ENCODE results near the gene SFMBT2.
A peak's percentile ranks its signal among the peaks of the same experiment; 100 is the strongest.

Gene SFMBT2

GRCh38 chr10:7417103-7417623 lies 6.3 kb upstream of the SFMBT2 start:
- no peak for DNase-seq (ENCODE audit: extremely low spot score)
- ChIA-PET POLR2A (no interaction called here), CTCF (interaction anchor here (1.0 to 1.1 kb wide), 2 partner anchors 20 to 499 kb away, joined by 3 to 5 read pairs; no protein-coding TSS in a partner anchor)
- TF ChIP-seq LEF1 (IDR thresholded peaks at IDR 0.05; ENCODE audit: borderline replicate concordance) (peak; percentile 85), FOXM1 (IDR thresholded peaks at IDR 0.05; ENCODE audit: borderline replicate concordance) (no peak), ZNF384 (IDR thresholded peaks at IDR 0.05) (no peak), HDGF (IDR thresholded peaks at IDR 0.05; ENCODE audit: borderline replicate concordance) (no peak), BHLHE40 (IDR thresholded peaks at IDR 0.05; ENCODE audit: borderline replicate concordance) (no peak), ELF4 (IDR thresholded peaks at IDR 0.05) (no peak), FOXK2 (IDR thresholded peaks at IDR 0.05) (no peak), SP1 (IDR thresholded peaks at IDR 0.05) (no peak), TARDBP (IDR thresholded peaks at IDR 0.05) (no peak)
- TF ChIP-seq, protein P1, sequence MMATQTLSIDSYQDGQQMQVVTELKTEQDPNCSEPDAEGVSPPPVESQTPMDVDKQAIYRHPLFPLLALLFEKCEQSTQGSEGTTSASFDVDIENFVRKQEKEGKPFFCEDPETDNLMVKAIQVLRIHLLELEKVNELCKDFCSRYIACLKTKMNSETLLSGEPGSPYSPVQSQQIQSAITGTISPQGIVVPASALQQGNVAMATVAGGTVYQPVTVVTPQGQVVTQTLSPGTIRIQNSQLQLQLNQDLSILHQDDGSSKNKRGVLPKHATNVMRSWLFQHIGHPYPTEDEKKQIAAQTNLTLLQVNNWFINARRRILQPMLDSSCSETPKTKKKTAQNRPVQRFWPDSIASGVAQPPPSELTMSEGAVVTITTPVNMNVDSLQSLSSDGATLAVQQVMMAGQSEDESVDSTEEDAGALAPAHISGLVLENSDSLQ (IDR thresholded peaks at IDR 0.05) = peak; percentile 68

DNA sequence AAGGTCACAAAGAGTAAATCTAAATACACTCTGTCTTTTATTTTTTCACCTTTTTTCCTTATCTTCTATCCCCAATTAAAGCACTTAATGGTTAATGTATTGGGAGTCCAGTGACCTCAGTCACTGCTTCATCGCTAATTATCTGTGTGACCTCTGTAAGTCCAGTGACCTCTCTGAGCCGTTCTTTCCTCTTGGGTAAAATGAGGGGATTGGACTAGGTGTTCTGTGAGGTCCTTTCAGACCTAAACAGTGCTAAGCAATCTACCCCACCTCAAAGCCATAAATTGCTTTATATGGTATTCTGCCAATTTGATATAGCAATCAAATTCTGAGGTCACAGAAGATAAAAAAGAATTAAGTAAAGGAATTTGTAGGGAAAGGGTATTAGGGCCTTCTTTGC lies 3.9 kb upstream of the SFMBT2 start:
- DNase-seq (ENCODE audit: extremely low spot score) = no peak
- ChIA-PET POLR2A (no interaction called here), CTCF (no interaction called here)
- TF ChIP-seq HDGF (IDR thresholded peaks at IDR 0.05; ENCODE audit: borderline replicate concordance) (no peak), BHLHE40 (IDR thresholded peaks at IDR 0.05; ENCODE audit: borderline replicate concordance) (no peak), NFRKB (IDR thresholded peaks at IDR 0.05) (no peak), FOXK2 (IDR thresholded peaks at IDR 0.05) (no peak), FOXM1 (IDR thresholded peaks at IDR 0.05; ENCODE audit: borderline replicate concordance) (no peak), SUZ12 (IDR thresholded peaks at IDR 0.05) (no peak)
- TF ChIP-seq, protein P1 (IDR thresholded peaks at IDR 0.05) = no peak

GRCh38 chr10:7412928-7413282 lies 2.1 kb upstream of the SFMBT2 start:
- TF ChIP-seq BHLHE40 (IDR thresholded peaks at IDR 0.05; ENCODE audit: borderline replicate concordance) (no peak), ZNF384 (IDR thresholded peaks at IDR 0.05) (no peak), SP1 (IDR thresholded peaks at IDR 0.05) (no peak), HDGF (IDR thresholded peaks at IDR 0.05; ENCODE audit: borderline replicate concordance) (no peak), FOXM1 (IDR thresholded peaks at IDR 0.05; ENCODE audit: borderline replicate concordance) (no peak), CTBP1 (IDR thresholded peaks at IDR 0.05; ENCODE audit: borderline replicate concordance) (no peak), FOXA1 (IDR thresholded peaks at IDR 0.05) (no peak), FOXK2 (IDR thresholded peaks at IDR 0.05) (no peak), SUZ12 (IDR thresholded peaks at IDR 0.05) (no peak), ELF4 (IDR thresholded peaks at IDR 0.05) (no peak), TARDBP (IDR thresholded peaks at IDR 0.05) (no peak), L3MBTL2 (conservative IDR thresholded peaks at IDR 0.05) (no peak), NFRKB (IDR thresholded peaks at IDR 0.05) (no peak), LEF1 (IDR thresholded peaks at IDR 0.05; ENCODE audit: borderline replicate concordance) (no peak), ARNT (IDR thresholded peaks at IDR 0.05) (no peak)
- TF ChIP-seq, protein P1 (IDR thresholded peaks at IDR 0.05) = no peak
- ChIA-PET CTCF (no interaction called here), POLR2A (no interaction called here)
- no peak for DNase-seq (ENCODE audit: extremely low spot score)

DNA sequence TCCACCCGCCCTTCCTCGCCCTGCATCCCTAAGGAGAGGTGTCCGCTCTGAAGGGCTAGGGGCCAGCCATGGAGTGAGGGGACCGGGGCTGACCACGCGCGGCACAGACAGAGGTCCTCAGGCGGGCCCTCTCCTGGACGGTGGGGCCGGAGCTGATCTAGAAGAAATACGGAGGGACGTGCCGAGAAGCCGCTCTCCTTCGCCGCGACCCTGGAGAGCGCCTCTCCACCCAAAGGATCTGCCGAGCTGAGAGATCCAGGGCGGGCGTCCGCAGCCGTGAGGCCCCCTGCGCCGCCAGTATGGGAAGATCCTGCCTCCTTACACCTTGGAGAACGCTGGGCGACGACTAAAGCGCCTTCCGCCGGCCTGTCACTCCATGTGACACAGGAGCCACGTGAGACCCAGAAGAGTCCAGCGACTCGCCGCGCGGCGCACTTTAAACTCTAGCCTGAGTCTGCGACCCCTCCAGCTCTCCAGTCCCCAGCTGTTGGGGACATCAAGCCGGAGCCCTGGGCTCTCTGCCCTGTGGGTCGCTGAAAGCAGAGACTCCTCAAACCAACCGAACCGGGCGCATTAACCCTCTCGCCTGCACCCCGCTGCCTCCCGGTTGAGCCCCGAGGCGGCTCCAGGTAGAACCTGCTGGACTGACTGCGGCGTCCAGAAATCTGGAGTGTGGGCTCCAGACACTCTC lies 1.5 kb upstream of the SFMBT2 start:
- ChIA-PET CTCF (no interaction called here), POLR2A (interaction anchor here (0.9 to 1.0 kb wide), 2 partner anchors 12 to 38 kb away, joined by 3 read pairs; no protein-coding TSS in a partner anchor)
- DNase-seq (ENCODE audit: extremely low spot score) = no peak
- TF ChIP-seq ZNF384 (IDR thresholded peaks at IDR 0.05) (no peak), SP1 (IDR thresholded peaks at IDR 0.05) (no peak), L3MBTL2 (conservative IDR thresholded peaks at IDR 0.05) (no peak), FOXM1 (IDR thresholded peaks at IDR 0.05; ENCODE audit: borderline replicate concordance) (no peak), HDGF (IDR thresholded peaks at IDR 0.05; ENCODE audit: borderline replicate concordance) (no peak), CTBP1 (IDR thresholded peaks at IDR 0.05; ENCODE audit: borderline replicate concordance) (no peak), ELF4 (IDR thresholded peaks at IDR 0.05) (no peak), BHLHE40 (IDR thresholded peaks at IDR 0.05; ENCODE audit: borderline replicate concordance) (no peak), NFRKB (IDR thresholded peaks at IDR 0.05) (no peak)

DNA sequence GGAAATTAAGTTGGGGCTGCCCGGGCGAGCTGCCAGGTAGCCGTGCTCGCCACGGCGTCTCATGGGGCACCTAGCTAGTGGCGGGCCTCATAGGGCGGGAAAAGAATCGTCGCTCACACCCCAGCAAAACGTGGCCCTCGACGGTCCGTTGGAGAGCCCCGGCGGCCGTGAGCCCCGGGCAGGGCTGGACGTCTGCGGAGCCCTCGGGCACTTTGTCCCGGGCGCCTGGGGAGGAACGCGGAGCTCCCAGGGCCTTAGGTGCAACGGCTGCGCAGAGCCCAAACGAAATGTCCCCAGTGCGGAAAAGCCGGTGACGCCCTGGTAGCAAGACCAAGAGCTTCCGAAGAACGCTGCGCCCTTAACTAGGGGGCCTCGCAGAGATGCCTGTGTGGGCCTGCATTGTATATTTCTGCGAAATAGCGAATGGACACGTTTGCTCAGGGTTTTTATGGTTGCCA lies 866 bp upstream of the SFMBT2 start:
- ChIA-PET CTCF (interaction anchor here (0.6 to 1.2 kb wide), 3 partner anchors 275 to 493 kb away, joined by 4 to 5 read pairs (median 4); no protein-coding TSS in a partner anchor), POLR2A (interaction anchor here (0.8 to 1.7 kb wide), 8 partner anchors 8 to 259 kb away, joined by 3 to 8 read pairs (median 4); no protein-coding TSS in a partner anchor)
- no peak for DNase-seq (ENCODE audit: extremely low spot score)
- no peak for TF ChIP-seq HDGF (IDR thresholded peaks at IDR 0.05; ENCODE audit: borderline replicate concordance)
- TF ChIP-seq SUZ12 (IDR thresholded peaks at IDR 0.05) = no peak
- TF ChIP-seq CTBP1 (IDR thresholded peaks at IDR 0.05; ENCODE audit: borderline replicate concordance) = no peak
- no peak for TF ChIP-seq FOXA1 (IDR thresholded peaks at IDR 0.05)
- TF ChIP-seq LEF1 (IDR thresholded peaks at IDR 0.05; ENCODE audit: borderline replicate concordance) = no peak
- no peak for TF ChIP-seq FOXM1 (IDR thresholded peaks at IDR 0.05; ENCODE audit: borderline replicate concordance)
- no peak for TF ChIP-seq L3MBTL2 (conservative IDR thresholded peaks at IDR 0.05)
- no peak for TF ChIP-seq BHLHE40 (IDR thresholded peaks at IDR 0.05; ENCODE audit: borderline replicate concordance)
- TF ChIP-seq, protein P1 (IDR thresholded peaks at IDR 0.05) = no peak
- no peak for TF ChIP-seq NFRKB (IDR thresholded peaks at IDR 0.05)
- TF ChIP-seq FOXK2 (IDR thresholded peaks at IDR 0.05) = no peak
- no peak for TF ChIP-seq ELF4 (IDR thresholded peaks at IDR 0.05)
- TF ChIP-seq ZNF384 (IDR thresholded peaks at IDR 0.05) = no peak
- no peak for TF ChIP-seq TARDBP (IDR thresholded peaks at IDR 0.05)
- TF ChIP-seq SP1 (IDR thresholded peaks at IDR 0.05) = no peak
- no peak for TF ChIP-seq ARNT (IDR thresholded peaks at IDR 0.05)

Measured in HEK293T (cell line).